Measurements from ENCODE around the gene AMBP. TPM values are rescaled to one million over a fixed set of nuclear protein-coding genes. Genes with fewer than 3 reads are reported as not detected.

The AMBP gene
- total and polyA plus RNA-seq, 2 of the 13 experiments (the other 11 are each of a cell fraction or from before 2014, with no cell fraction given) = 1,510 to 2,580 TPM

DNA sequence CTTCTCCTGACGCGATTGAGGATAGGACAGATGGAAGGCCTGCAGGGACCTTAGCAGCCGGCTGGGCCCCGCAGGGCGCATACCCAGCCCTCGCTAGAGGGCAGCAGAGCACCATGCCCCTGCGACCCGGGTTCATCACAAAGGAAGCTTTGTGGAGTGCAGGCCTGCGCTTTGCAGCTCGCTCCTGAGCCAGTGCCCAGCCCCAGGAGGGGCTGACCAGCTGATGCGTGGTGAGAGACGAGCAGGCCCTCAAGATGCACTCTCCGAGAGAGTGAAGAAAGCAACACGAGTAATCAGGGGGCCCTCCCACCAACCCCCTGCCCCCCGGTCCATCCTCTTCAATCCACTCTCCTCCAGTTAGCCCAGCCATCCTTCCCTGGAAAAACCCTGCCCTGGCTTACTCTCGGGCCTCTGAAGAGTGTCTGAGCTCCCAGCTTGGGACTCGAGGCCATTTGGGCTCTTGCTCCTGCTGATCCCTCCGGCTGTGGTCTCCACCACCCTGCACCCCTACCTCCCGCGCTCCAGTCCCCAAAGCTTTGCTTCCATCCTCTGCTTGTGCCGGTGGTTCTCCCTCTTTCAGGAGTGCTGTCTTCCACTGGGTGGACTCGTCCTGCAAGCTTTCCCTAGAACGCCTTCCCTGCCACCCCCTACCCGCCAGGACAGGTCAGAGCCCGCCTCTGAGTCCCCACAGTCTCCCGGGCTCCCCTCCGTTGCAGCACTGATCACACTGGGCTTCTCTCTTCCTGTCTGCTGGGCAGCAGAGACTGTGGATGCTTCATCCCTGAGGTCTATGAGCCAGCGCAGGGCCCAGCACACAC lies 30.1 kb upstream of the AMBP start (continued):
- TF ChIP-seq, protein P1, sequence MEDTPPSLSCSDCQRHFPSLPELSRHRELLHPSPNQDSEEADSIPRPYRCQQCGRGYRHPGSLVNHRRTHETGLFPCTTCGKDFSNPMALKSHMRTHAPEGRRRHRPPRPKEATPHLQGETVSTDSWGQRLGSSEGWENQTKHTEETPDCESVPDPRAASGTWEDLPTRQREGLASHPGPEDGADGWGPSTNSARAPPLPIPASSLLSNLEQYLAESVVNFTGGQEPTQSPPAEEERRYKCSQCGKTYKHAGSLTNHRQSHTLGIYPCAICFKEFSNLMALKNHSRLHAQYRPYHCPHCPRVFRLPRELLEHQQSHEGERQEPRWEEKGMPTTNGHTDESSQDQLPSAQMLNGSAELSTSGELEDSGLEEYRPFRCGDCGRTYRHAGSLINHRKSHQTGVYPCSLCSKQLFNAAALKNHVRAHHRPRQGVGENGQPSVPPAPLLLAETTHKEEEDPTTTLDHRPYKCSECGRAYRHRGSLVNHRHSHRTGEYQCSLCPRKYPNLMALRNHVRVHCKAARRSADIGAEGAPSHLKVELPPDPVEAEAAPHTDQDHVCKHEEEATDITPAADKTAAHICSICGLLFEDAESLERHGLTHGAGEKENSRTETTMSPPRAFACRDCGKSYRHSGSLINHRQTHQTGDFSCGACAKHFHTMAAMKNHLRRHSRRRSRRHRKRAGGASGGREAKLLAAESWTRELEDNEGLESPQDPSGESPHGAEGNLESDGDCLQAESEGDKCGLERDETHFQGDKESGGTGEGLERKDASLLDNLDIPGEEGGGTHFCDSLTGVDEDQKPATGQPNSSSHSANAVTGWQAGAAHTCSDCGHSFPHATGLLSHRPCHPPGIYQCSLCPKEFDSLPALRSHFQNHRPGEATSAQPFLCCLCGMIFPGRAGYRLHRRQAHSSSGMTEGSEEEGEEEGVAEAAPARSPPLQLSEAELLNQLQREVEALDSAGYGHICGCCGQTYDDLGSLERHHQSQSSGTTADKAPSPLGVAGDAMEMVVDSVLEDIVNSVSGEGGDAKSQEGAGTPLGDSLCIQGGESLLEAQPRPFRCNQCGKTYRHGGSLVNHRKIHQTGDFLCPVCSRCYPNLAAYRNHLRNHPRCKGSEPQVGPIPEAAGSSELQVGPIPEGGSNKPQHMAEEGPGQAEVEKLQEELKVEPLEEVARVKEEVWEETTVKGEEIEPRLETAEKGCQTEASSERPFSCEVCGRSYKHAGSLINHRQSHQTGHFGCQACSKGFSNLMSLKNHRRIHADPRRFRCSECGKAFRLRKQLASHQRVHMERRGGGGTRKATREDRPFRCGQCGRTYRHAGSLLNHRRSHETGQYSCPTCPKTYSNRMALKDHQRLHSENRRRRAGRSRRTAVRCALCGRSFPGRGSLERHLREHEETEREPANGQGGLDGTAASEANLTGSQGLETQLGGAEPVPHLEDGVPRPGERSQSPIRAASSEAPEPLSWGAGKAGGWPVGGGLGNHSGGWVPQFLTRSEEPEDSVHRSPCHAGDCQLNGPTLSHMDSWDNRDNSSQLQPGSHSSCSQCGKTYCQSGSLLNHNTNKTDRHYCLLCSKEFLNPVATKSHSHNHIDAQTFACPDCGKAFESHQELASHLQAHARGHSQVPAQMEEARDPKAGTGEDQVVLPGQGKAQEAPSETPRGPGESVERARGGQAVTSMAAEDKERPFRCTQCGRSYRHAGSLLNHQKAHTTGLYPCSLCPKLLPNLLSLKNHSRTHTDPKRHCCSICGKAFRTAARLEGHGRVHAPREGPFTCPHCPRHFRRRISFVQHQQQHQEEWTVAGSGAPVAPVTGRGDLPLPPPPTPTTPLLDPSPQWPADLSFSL (CRISPR knock-in tag; IDR thresholded peaks at IDR 0.05) = 0 out of 2 replicates have a peak, but pooled peaks have one; percentile 18
- TF ChIP-seq ZMYM2 (CRISPR knock-in tag; IDR thresholded peaks at IDR 0.05) (no peak), FOXA3 (CRISPR knock-in tag; IDR thresholded peaks at IDR 0.05) (peak; percentile 70), SETDB1 (CRISPR knock-in tag; IDR thresholded peaks at IDR 0.05; ENCODE audit: borderline replicate concordance) (no peak), NCOA2 (CRISPR knock-in tag; IDR thresholded peaks at IDR 0.05) (peak; percentile 31; the same call in 1 of the 2 replicates), MLLT10 (CRISPR knock-in tag; IDR thresholded peaks at IDR 0.05) (no peak), PAF1 (CRISPR knock-in tag; IDR thresholded peaks at IDR 0.05) (no peak), KLF13 (CRISPR knock-in tag; IDR thresholded peaks at IDR 0.05) (no peak), SOX13 (IDR thresholded peaks at IDR 0.05) (no peak), SOX13 (CRISPR knock-in tag; conservative IDR thresholded peaks at IDR 0.05 in 1 of 2, IDR thresholded peaks at IDR 0.05 in 1 of 2) (peak in 1 of 2 experiments; percentile 58; a peak in 2 of 4 replicates), ZBTB3 (CRISPR knock-in tag; IDR thresholded peaks at IDR 0.05; ENCODE audit: borderline replicate concordance, low read depth) (no peak), SRSF4 (IDR thresholded peaks at IDR 0.05; ENCODE audit: low read depth, low read length, poor library complexity, severe bottlenecking) (no peak), STAG1 (CRISPR knock-in tag; IDR thresholded peaks at IDR 0.05) (peak; percentile 100), ZBTB8A (CRISPR knock-in tag; IDR thresholded peaks at IDR 0.05; ENCODE audit: borderline replicate concordance, low read depth) (no peak), ZNF652 (CRISPR knock-in tag; IDR thresholded peaks at IDR 0.05; ENCODE audit: borderline replicate concordance, low read depth) (peak; percentile 37; the same call in 1 of the 2 replicates), ZNF569 (CRISPR knock-in tag; IDR thresholded peaks at IDR 0.05; ENCODE audit: borderline replicate concordance) (no peak)
- TF ChIP-seq, protein P2, sequence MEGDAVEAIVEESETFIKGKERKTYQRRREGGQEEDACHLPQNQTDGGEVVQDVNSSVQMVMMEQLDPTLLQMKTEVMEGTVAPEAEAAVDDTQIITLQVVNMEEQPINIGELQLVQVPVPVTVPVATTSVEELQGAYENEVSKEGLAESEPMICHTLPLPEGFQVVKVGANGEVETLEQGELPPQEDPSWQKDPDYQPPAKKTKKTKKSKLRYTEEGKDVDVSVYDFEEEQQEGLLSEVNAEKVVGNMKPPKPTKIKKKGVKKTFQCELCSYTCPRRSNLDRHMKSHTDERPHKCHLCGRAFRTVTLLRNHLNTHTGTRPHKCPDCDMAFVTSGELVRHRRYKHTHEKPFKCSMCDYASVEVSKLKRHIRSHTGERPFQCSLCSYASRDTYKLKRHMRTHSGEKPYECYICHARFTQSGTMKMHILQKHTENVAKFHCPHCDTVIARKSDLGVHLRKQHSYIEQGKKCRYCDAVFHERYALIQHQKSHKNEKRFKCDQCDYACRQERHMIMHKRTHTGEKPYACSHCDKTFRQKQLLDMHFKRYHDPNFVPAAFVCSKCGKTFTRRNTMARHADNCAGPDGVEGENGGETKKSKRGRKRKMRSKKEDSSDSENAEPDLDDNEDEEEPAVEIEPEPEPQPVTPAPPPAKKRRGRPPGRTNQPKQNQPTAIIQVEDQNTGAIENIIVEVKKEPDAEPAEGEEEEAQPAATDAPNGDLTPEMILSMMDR (CRISPR knock-in tag; IDR thresholded peaks at IDR 0.05) = peak; percentile 99
- TF ChIP-seq, protein P3, sequence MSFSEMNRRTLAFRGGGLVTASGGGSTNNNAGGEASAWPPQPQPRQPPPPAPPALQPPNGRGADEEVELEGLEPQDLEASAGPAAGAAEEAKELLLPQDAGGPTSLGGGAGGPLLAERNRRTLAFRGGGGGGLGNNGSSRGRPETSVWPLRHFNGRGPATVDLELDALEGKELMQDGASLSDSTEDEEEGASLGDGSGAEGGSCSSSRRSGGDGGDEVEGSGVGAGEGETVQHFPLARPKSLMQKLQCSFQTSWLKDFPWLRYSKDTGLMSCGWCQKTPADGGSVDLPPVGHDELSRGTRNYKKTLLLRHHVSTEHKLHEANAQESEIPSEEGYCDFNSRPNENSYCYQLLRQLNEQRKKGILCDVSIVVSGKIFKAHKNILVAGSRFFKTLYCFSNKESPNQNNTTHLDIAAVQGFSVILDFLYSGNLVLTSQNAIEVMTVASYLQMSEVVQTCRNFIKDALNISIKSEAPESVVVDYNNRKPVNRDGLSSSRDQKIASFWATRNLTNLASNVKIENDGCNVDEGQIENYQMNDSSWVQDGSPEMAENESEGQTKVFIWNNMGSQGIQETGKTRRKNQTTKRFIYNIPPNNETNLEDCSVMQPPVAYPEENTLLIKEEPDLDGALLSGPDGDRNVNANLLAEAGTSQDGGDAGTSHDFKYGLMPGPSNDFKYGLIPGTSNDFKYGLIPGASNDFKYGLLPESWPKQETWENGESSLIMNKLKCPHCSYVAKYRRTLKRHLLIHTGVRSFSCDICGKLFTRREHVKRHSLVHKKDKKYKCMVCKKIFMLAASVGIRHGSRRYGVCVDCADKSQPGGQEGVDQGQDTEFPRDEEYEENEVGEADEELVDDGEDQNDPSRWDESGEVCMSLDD (CRISPR knock-in tag; IDR thresholded peaks at IDR 0.05; ENCODE audit: borderline replicate concordance) = no peak
